Activated CD4-positive, CD25-positive, alpha-beta regulatory T cell treated with anti-CD3 and anti-CD28 coated beads, Interleukin-2, amount 50 U/mL, for 24 hours (primary cell): ENCODE data around the gene RELT.
A peak's percentile ranks its signal among the peaks of the same experiment; 100 is the strongest.
"Not testable (repeated sequence)": the region's sequence is repeated elsewhere in the genome, so short reads cannot be mapped to it uniquely, and the experiment has no call there.

Source experiments
- ATAC-seq, 2 donors: fragments of 150-1000 bp; cut with Tn5 transposase; one replicate each; pipeline ENCODE4 v1.10.0; 2021; ENCODE audit warnings: mild to moderate bottlenecking in 1 of 2, moderate library complexity in 1 of 2

Gene RELT

GRCh38 chr11:73404506-73405145, 28.4 kb downstream of the RELT start:
- ATAC-seq = no peak

GRCh38 chr11:73405146-73405510, 28.9 kb downstream of the RELT start:
- no peak for ATAC-seq

GRCh38 chr11:73406131-73406530, 29.9 kb downstream of the RELT start:
- no peak for ATAC-seq

- no peak for ATAC-seq
Observed at GRCh38 chr11:73406619-73407018, 30.4 kb downstream of the RELT start.

- no peak for ATAC-seq
Observed at GRCh38 chr11:73409431-73409830, 33.2 kb downstream of the RELT start.

- ATAC-seq = no peak
Observed at GRCh38 chr11:73410627-73411026, 34.4 kb downstream of the RELT start.

GRCh38 chr11:73411031-73411430, 34.8 kb downstream of the RELT start:
- no peak for ATAC-seq

- no peak for ATAC-seq
Observed at GRCh38 chr11:73412308-73412707, 36.1 kb downstream of the RELT start.

GRCh38 chr11:73413256-73413655, 37.1 kb downstream of the RELT start:
- no peak for ATAC-seq

- no peak for ATAC-seq
Observed at GRCh38 chr11:73414977-73415651, 38.9 kb downstream of the RELT start.

- no peak for ATAC-seq
Observed at GRCh38 chr11:73415854-73416615, 39.8 kb downstream of the RELT start.

- no peak for ATAC-seq
Observed at GRCh38 chr11:73416786-73417185, 40.6 kb downstream of the RELT start.

- no peak for ATAC-seq
Observed at GRCh38 chr11:73420136-73420535, 43.9 kb downstream of the RELT start.

- ATAC-seq = no peak
Observed at GRCh38 chr11:73422886-73423285, 46.7 kb downstream of the RELT start.

- ATAC-seq = no peak
Observed at GRCh38 chr11:73423506-73423905, 47.3 kb downstream of the RELT start.

- ATAC-seq = no peak
Observed at GRCh38 chr11:73425108-73425507, 48.9 kb downstream of the RELT start.

- no peak for ATAC-seq
Observed at GRCh38 chr11:73426219-73426850, 50.1 kb downstream of the RELT start.

- ATAC-seq = peak in 1 of 2 donors; percentile 10
Observed at GRCh38 chr11:73428227-73428626, 52.0 kb downstream of the RELT start.

GRCh38 chr11:73428699-73429098, 52.5 kb downstream of the RELT start:
- ATAC-seq = no peak

- no peak for ATAC-seq
Observed at GRCh38 chr11:73429121-73429750, 53.0 kb downstream of the RELT start.

GRCh38 chr11:73430326-73430725, 54.1 kb downstream of the RELT start:
- ATAC-seq = no peak

- no peak for ATAC-seq
Observed at GRCh38 chr11:73431396-73431795, 55.2 kb downstream of the RELT start.

- ATAC-seq = not testable (repeated sequence)
Observed at GRCh38 chr11:73436859-73437258, 60.7 kb downstream of the RELT start.
